Activated CD8-positive, alpha-beta memory T cell treated with anti-CD3 and anti-CD28 coated beads, Interleukin-2, amount 50 U/mL, for 24 hours (primary cell): ENCODE measurements around the gene ACTRT2.

Experiments
- DNase-seq: peaks from one replicate; pipeline ENCODE4 v3.0.0-alpha.2; 2020; ENCODE audit errors: extremely low read depth

The ACTRT2 gene

GRCh38 chr1:3003039-3003940, 18.0 kb upstream of the ACTRT2 start:
- DNase-seq = no peak

- no peak for DNase-seq
These were observed 17.4 kb upstream of the ACTRT2 start for GRCh38 chr1:3003941-3004270.

- DNase-seq = no peak
These were observed 16.7 kb upstream of the ACTRT2 start for GRCh38 chr1:3004285-3005205.

- DNase-seq = no peak
These were observed 15.5 kb upstream of the ACTRT2 start for GRCh38 chr1:3005771-3006170.

GRCh38 chr1:3007298-3008147, 13.7 kb upstream of the ACTRT2 start:
- no peak for DNase-seq

GRCh38 chr1:3009021-3009420, 12.2 kb upstream of the ACTRT2 start:
- DNase-seq = no peak

- DNase-seq = no peak
These were observed 11.7 kb upstream of the ACTRT2 start for GRCh38 chr1:3009556-3009955.

- no peak for DNase-seq
These were observed 10.1 kb upstream of the ACTRT2 start for GRCh38 chr1:3011127-3011526.

GRCh38 chr1:3011631-3012455, 9.4 kb upstream of the ACTRT2 start:
- no peak for DNase-seq

GRCh38 chr1:3012456-3013291, 8.6 kb upstream of the ACTRT2 start:
- no peak for DNase-seq

- DNase-seq = no peak
These were observed 7.8 kb upstream of the ACTRT2 start for GRCh38 chr1:3013371-3014049.

GRCh38 chr1:3014050-3014440, 7.2 kb upstream of the ACTRT2 start:
- no peak for DNase-seq

GRCh38 chr1:3014443-3015268, 6.6 kb upstream of the ACTRT2 start:
- no peak for DNase-seq

- DNase-seq = no peak
These were observed 6.0 kb upstream of the ACTRT2 start for GRCh38 chr1:3015269-3015635.

GRCh38 chr1:3015744-3016143, 5.5 kb upstream of the ACTRT2 start:
- no peak for DNase-seq

- no peak for DNase-seq
These were observed 4.4 kb upstream of the ACTRT2 start for GRCh38 chr1:3016641-3017439.

- no peak for DNase-seq
These were observed 3.7 kb upstream of the ACTRT2 start for GRCh38 chr1:3017440-3018050.
